Measurements from ENCODE around the gene PSMA2.

Gene PSMA2

GRCh38 chr7:42906181-42906580 lies 25.8 kb downstream of the PSMA2 start:
- Histone ChIP-seq H2AFZ (ENCODE audit: low read depth, low read length, severe bottlenecking) (no peak overlapping the region), H4K20me1 (ENCODE audit: low read depth, low read length) (no peaks in the 10 kb centered on the region), H3K9me2 (replicated peaks; ENCODE audit: insufficient read depth, low read length) (no peaks in the 10 kb centered on the region), H3K9me3 (ENCODE audit: insufficient read depth, low read length) (no peaks in the 10 kb centered on the region), H3K27ac (ENCODE audit: low read depth, low read length) (no peak overlapping the region), H3K4me2 (ENCODE audit: low read depth, low read length, poor library complexity, severe bottlenecking) (no peak overlapping the region), H3K27me3 (ENCODE audit: low read length) (no peaks in the 10 kb centered on the region), H3F3A (ENCODE audit: insufficient read depth) (no peaks in the 10 kb centered on the region), H3K36me3 (ENCODE audit: low read length) (no peaks in the 10 kb centered on the region), H3K9ac (ENCODE audit: low read length) (no peak overlapping the region), H3K4me3 (ENCODE audit: insufficient read depth, low read length, poor library complexity, severe bottlenecking) (no peak overlapping the region), H3K79me2 (ENCODE audit: insufficient read depth, low read length) (no peaks in the 10 kb centered on the region)
- TF ChIP-seq CTCF (IDR thresholded peaks at IDR 0.05; ENCODE audit: insufficient read depth, low read length, poor library complexity, severe bottlenecking) (no peak), EZH2phosphoT487 (conservative IDR thresholded peaks at IDR 0.05; ENCODE audit: low read length) (no peak)

- H4K20me1 ChIP-seq (ENCODE audit: low read depth, low read length), result no peaks in the 10 kb centered on the region; the same call in 1 of the 2 replicates
- H3K4me2 ChIP-seq (ENCODE audit: low read depth, low read length, poor library complexity, severe bottlenecking), result no peak overlapping the region
- no peak overlapping the region for H3K9ac ChIP-seq (ENCODE audit: low read length)
- no peaks in the 10 kb centered on the region for H3K9me2 ChIP-seq (replicated peaks; ENCODE audit: insufficient read depth, low read length)
- no peak for TF ChIP-seq CTCF (IDR thresholded peaks at IDR 0.05; ENCODE audit: insufficient read depth, low read length, poor library complexity, severe bottlenecking)
- no peak for TF ChIP-seq EZH2phosphoT487 (conservative IDR thresholded peaks at IDR 0.05; ENCODE audit: low read length)
- 0 out of 2 replicates have a peak, but pooled peaks cover 6% of the 10 kb centered on the region for H3K27me3 ChIP-seq (ENCODE audit: low read length)
- H3K36me3 ChIP-seq (ENCODE audit: low read length), result no peaks in the 10 kb centered on the region
- H3K9me3 ChIP-seq (ENCODE audit: insufficient read depth, low read length), result no peaks in the 10 kb centered on the region
- no peaks in the 10 kb centered on the region for H3K79me2 ChIP-seq (ENCODE audit: insufficient read depth, low read length)
- H3K4me3 ChIP-seq (ENCODE audit: insufficient read depth, low read length, poor library complexity, severe bottlenecking), result no peak overlapping the region
- no peak overlapping the region for H3K27ac ChIP-seq (ENCODE audit: low read depth, low read length)
- no peak overlapping the region for H2AFZ ChIP-seq (ENCODE audit: low read depth, low read length, severe bottlenecking)
- no peaks in the 10 kb centered on the region for H3F3A ChIP-seq (ENCODE audit: insufficient read depth)
Observed at GRCh38 chr7:42902331-42902730, 29.6 kb downstream of the PSMA2 start.

- H3K27ac ChIP-seq (ENCODE audit: low read depth, low read length), result no peak overlapping the region
- TF ChIP-seq CTCF (IDR thresholded peaks at IDR 0.05; ENCODE audit: insufficient read depth, low read length, poor library complexity, severe bottlenecking) (no peak), EZH2phosphoT487 (conservative IDR thresholded peaks at IDR 0.05; ENCODE audit: low read length) (no peak)
- H3K9me3 ChIP-seq (ENCODE audit: insufficient read depth, low read length), result no peaks in the 10 kb centered on the region; the same call in 1 of the 2 replicates
- no peak overlapping the region for H3K4me2 ChIP-seq (ENCODE audit: low read depth, low read length, poor library complexity, severe bottlenecking)
- H3K27me3 ChIP-seq (ENCODE audit: low read length), result 0 out of 2 replicates have a peak, but pooled peaks cover 6% of the 10 kb centered on the region
- H3K9me2 ChIP-seq (replicated peaks; ENCODE audit: insufficient read depth, low read length), result no peaks in the 10 kb centered on the region
- no peaks in the 10 kb centered on the region for H3F3A ChIP-seq (ENCODE audit: insufficient read depth)
- H3K36me3 ChIP-seq (ENCODE audit: low read length), result no peaks in the 10 kb centered on the region
- H3K4me3 ChIP-seq (ENCODE audit: insufficient read depth, low read length, poor library complexity, severe bottlenecking), result no peak overlapping the region
- no peak overlapping the region for H2AFZ ChIP-seq (ENCODE audit: low read depth, low read length, severe bottlenecking)
- no peaks in the 10 kb centered on the region for H3K79me2 ChIP-seq (ENCODE audit: insufficient read depth, low read length)
- H3K9ac ChIP-seq (ENCODE audit: low read length), result no peak overlapping the region
- no peaks in the 10 kb centered on the region; the same call in 1 of the 2 replicates for H4K20me1 ChIP-seq (ENCODE audit: low read depth, low read length)
Observed at GRCh38 chr7:42900842-42901241, 31.1 kb downstream of the PSMA2 start.
